Measurements from ENCODE around the gene PAPSS1. TPM values are rescaled to one million over a fixed set of nuclear protein-coding genes. Genes with fewer than 3 reads are reported as not detected.

Gene PAPSS1
- total RNA-seq, 1 experiment from 2014 or later: 59.0 TPM

DNA sequence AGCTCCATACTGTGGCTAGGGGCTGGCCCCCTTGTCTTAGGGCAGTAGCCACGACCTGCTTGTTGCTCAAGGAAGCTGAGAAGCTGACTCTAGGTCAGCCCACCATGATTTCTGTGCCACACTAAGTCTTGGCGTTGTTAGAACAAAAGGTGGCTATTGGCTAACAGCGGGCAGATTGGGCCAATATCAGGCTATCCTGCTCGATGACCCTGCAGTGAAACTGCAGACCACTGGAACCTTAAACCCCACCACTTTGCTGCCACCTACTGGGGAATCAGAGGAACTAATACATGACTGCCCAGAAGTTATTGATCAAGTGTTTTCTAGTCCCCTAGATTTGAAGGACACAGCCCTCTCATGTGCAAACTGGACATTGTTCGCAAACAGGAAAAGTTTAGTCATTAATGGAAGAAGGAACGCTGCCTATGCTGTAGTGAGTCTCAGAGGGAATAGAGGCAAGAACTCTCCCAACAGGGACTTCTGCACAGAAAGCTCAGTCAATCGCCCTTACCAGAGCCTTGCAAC, 17.0 kb upstream of the PAPSS1 start:
- H3K79me2 ChIP-seq (ENCODE audit: insufficient read depth, low read length): no peaks in the 10 kb centered on the region
- DNase-seq (ENCODE audit: low read depth, low spot score): peak; percentile 44

More for the DNA sequence above, 17.0 kb upstream of the PAPSS1 start:
- Histone ChIP-seq H4K20me1 (ENCODE audit: insufficient read depth) (no peaks in the 10 kb centered on the region), H3K36me3 (ENCODE audit: control insufficient read depth in 1 of 2, insufficient read depth in 2 of 2, low read length in 2 of 2) (no peaks in the 10 kb centered on the region), H3K9me2 (ENCODE audit: insufficient read depth) (no peaks in the 10 kb centered on the region), H3K4me3 (replicated peaks in 1 of 2; ENCODE audit: low read depth in 1 of 2, low read length in 2 of 2) (no peak overlapping the region), H3K4me2 (ENCODE audit: low read length) (peak overlapping the region; percentile 20; the same call in 1 of the 2 replicates), H3K27ac (ENCODE audit: low read depth, low read length) (no peak overlapping the region), H3K9me3 (ENCODE audit: control insufficient read depth in 1 of 2, insufficient read depth in 1 of 2, low read depth in 1 of 2, low read length in 2 of 2) (no peaks in the 10 kb centered on the region), H3K4me1 (ENCODE audit: control insufficient read depth in 1 of 2, insufficient read depth in 2 of 2, low read length in 2 of 2) (no peaks in the 10 kb centered on the region), H3K9ac (ENCODE audit: low read length) (no peak overlapping the region), H2AFZ (ENCODE audit: low read depth, low read length, poor library complexity, severe bottlenecking) (peak overlapping the region; percentile 55), H3K27me3 (ENCODE audit: insufficient read depth, low read length) (no peaks in the 10 kb centered on the region)
- TF ChIP-seq, protein P1, sequence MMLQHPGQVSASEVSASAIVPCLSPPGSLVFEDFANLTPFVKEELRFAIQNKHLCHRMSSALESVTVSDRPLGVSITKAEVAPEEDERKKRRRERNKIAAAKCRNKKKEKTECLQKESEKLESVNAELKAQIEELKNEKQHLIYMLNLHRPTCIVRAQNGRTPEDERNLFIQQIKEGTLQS (IDR thresholded peaks at IDR 0.05): no peak
- TF ChIP-seq JUND (IDR thresholded peaks at IDR 0.05) (no peak), YY1 (IDR thresholded peaks at IDR 0.05; ENCODE audit: extremely low read depth, insufficient replicate concordance, low read depth, low read length) (no peak), RAD21 (IDR thresholded peaks at IDR 0.05; ENCODE audit: low read depth) (peak; percentile 85)
- TF ChIP-seq, protein P2, sequence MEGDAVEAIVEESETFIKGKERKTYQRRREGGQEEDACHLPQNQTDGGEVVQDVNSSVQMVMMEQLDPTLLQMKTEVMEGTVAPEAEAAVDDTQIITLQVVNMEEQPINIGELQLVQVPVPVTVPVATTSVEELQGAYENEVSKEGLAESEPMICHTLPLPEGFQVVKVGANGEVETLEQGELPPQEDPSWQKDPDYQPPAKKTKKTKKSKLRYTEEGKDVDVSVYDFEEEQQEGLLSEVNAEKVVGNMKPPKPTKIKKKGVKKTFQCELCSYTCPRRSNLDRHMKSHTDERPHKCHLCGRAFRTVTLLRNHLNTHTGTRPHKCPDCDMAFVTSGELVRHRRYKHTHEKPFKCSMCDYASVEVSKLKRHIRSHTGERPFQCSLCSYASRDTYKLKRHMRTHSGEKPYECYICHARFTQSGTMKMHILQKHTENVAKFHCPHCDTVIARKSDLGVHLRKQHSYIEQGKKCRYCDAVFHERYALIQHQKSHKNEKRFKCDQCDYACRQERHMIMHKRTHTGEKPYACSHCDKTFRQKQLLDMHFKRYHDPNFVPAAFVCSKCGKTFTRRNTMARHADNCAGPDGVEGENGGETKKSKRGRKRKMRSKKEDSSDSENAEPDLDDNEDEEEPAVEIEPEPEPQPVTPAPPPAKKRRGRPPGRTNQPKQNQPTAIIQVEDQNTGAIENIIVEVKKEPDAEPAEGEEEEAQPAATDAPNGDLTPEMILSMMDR (IDR thresholded peaks at IDR 0.05 in 2 of 3, conservative IDR thresholded peaks at IDR 0.05 in 1 of 3; ENCODE audit: borderline replicate concordance in 1 of 3, insufficient read depth in 1 of 3, low read depth in 2 of 3, low read length in 2 of 3): peak; percentile 47 to 94 (median 86); a peak in 5 of 6 replicates
- CTCF ChIA-PET: interaction anchor here (1.4 to 1.8 kb wide), 2 partner anchors 10 to 17 kb away, joined by 3 to 6 read pairs; partner anchors contain the start of gene PAPSS1
- RAD21 ChIA-PET (ENCODE audit: low non-redundant PET in 1 of 2, low total read pairs in 2 of 2, uncharacterized antibody in 2 of 2, unreplicated experiment in 2 of 2): no interaction called here
- intact Hi-C loops (cut with micrococcal nuclease): loop anchor here (2.0 to 5.0 kb wide), 2 partner anchors 645 to 686 kb away; no protein-coding TSS in a partner anchor
- POLR2A ChIA-PET: no interaction called here
- ATAC-seq: peak; percentile 81
- no TSS peak for BruUV-seq (replicated peaks)

Measured in HCT116 (cell line).